Upper lobe of left lung (tissue), 4 donors: Measurements from ENCODE around the gene CNPY2.

Experiments
- CTCF ChIP-seq, 6 experiments: fragments of 450-650 bp in 4 of 6; fragments of 200-600 bp in 2 of 6; sonication (generic) in 2 of 6; IDR thresholded peaks; one replicate each; pipeline ENCODE4 v1.5.1; 2016 to 2019; ENCODE audit warnings: antibody characterized with exemption in 6 of 6
- EP300 ChIP-seq, 4 donors: sonication (generic); formaldehyde crosslinking; IDR thresholded peaks; one replicate each; pipeline ENCODE4 v1.5.1; 2017; ENCODE audit warnings: antibody characterized with exemption in 4 of 4, control low read depth in 2 of 4

GRCh38 chr12:56260380-56260779 lies 55.4 kb downstream of the CNPY2 start:
- TF ChIP-seq CTCF (IDR thresholded peaks at IDR 0.05) (no peak), EP300 (IDR thresholded peaks at IDR 0.05) (no peak)
